K562 (cell line): ENCODE results near the gene ANAPC2. TPM values are rescaled to one million over a fixed set of nuclear protein-coding genes. Genes with fewer than 3 reads are reported as not detected.
A peak's percentile ranks its signal among the peaks of the same experiment; 100 is the strongest.

Experiments used
- CHD2 ChIP-seq: IDR thresholded peaks from 2 replicates; pipeline ENCODE4 v1.6.1; 2011; ENCODE audit warnings: low read depth, low read length
- CREM ChIP-seq: IDR thresholded peaks from 2 replicates; pipeline ENCODE4 v1.6.1; 2014; ENCODE audit warnings: antibody characterized with exemption, low read depth
- EGR1 ChIP-seq: fragments of 450-650 bp; conservative IDR thresholded peaks from 2 replicates; pipeline ENCODE4 v1.6.1; 2017; ENCODE audit warnings: mild to moderate bottlenecking
- EP300 ChIP-seq: IDR thresholded peaks from 2 replicates; pipeline ENCODE4 v1.6.1; 2012; ENCODE audit warnings: low read length, improper control_type of control experiment
- KAT7 ChIP-seq: sonication (generic); formaldehyde crosslinking; IDR thresholded peaks from 2 replicates; pipeline ENCODE4 v1.8.0; 2022; ENCODE audit warnings: missing genetic modification reagents, mild to moderate bottlenecking, borderline replicate concordance
- KDM5B ChIP-seq: fragments of 200-600 bp; sonication (generic); IDR thresholded peaks from 2 replicates; pipeline ENCODE4 v1.6.1; 2012; ENCODE audit warnings: low read depth, mild to moderate bottlenecking, moderate library complexity, low read length, control low read depth, inconsistent platforms; ENCODE audit not compliant: insufficient replicate concordance
- PML ChIP-seq: IDR thresholded peaks from 2 replicates; pipeline ENCODE4 v1.6.1; 2012; ENCODE audit warnings: low read length, inconsistent platforms
- RB1 ChIP-seq: fragments of 450-650 bp; IDR thresholded peaks from 2 replicates; pipeline ENCODE4 v1.6.1; 2017; ENCODE audit warnings: low read depth, mild to moderate bottlenecking
- RBM15 ChIP-seq: fragments of 200-400 bp; formaldehyde crosslinking; IDR thresholded peaks from 2 replicates; pipeline ENCODE4 v1.6.1; 2018; ENCODE audit warnings: mild to moderate bottlenecking, low read length, moderate library complexity; ENCODE audit not compliant: insufficient read depth
- ZFX ChIP-seq: sonication (generic); formaldehyde crosslinking; IDR thresholded peaks from 2 replicates; pipeline ENCODE4 v1.8.0; 2022; ENCODE audit warnings: mild to moderate bottlenecking, missing genetic modification reagents, moderate library complexity
- ZNF184 ChIP-seq: sonication (generic); formaldehyde crosslinking; IDR thresholded peaks from 2 replicates; pipeline ENCODE4 v1.5.0; 2020; ENCODE audit warnings: missing genetic modification reagents
- polyA plus RNA-seq, 8 experiments: library from polyadenylated mRNA; depleted of rRNA in 4 of 8; stranded (reverse) in 5 of 8; unstranded in 3 of 8; fragments of >200 nt; fragmentation: Nextera tagmentation in 2 of 8; fragmentation: Illumina TruSeq in 1 of 8; extraction: Ambion mirVana in 2 of 8; extraction: Trizol in 1 of 8; gene quantifications; 2 replicates each; pipeline versions ENCODE4 v1.2.1 to v1.2.3, GENCODE V29; 2011 to 2014; ENCODE audit warnings: inconsistent platforms in 1 of 8, missing spikeins in 1 of 8
- total RNA-seq, 7 experiments: library from RNA; depleted of rRNA in 6 of 7; stranded (reverse); fragments of >200 nt in 6 of 7; fragmentation: Illumina TruSeq in 2 of 7; extraction: Trizol in 2 of 7; gene quantifications; 2 replicates each; pipeline versions ENCODE4 v1.2.1 to v1.2.3, GENCODE V29; 2011 to 2021; ENCODE audit warnings: low replicate concordance in 1 of 7
- TF ChIP-seq, protein P1 (sequence below): fragments of 150-350 bp; IDR thresholded peaks from 2 replicates; pipeline ENCODE4 v1.6.1; 2014; ENCODE audit warnings: low read depth, mild to moderate bottlenecking, low read length, borderline replicate concordance
- TF ChIP-seq, protein P2 (sequence below), 2 experiments: fragments of 150-350 bp in 1 of 2; IDR thresholded peaks; 2 replicates each; pipeline ENCODE4 v1.6.1; 2012 to 2016; ENCODE audit warnings: low read depth in 2 of 2, low read length in 2 of 2, mild to moderate bottlenecking in 1 of 2, moderate library complexity in 1 of 2
- TF ChIP-seq, protein P3 (sequence below): fragments of 450-650 bp; IDR thresholded peaks from one replicate; pipeline ENCODE4 v1.6.1; 2018; ENCODE audit warnings: mild to moderate bottlenecking, moderate library complexity; ENCODE audit not compliant: partially characterized antibody
- TF ChIP-seq, protein P4 (sequence below): fragments of 150-350 bp; conservative IDR thresholded peaks from 2 replicates; pipeline ENCODE4 v1.6.1; 2014; ENCODE audit warnings: low read length

The ANAPC2 gene
- total and polyA plus RNA-seq, 9 of the 15 experiments (the other 6 are each of a cell fraction or from before 2014, with no cell fraction given) = 0.11 to 56.5 (median 17.1) TPM; not detected in 1

DNA sequence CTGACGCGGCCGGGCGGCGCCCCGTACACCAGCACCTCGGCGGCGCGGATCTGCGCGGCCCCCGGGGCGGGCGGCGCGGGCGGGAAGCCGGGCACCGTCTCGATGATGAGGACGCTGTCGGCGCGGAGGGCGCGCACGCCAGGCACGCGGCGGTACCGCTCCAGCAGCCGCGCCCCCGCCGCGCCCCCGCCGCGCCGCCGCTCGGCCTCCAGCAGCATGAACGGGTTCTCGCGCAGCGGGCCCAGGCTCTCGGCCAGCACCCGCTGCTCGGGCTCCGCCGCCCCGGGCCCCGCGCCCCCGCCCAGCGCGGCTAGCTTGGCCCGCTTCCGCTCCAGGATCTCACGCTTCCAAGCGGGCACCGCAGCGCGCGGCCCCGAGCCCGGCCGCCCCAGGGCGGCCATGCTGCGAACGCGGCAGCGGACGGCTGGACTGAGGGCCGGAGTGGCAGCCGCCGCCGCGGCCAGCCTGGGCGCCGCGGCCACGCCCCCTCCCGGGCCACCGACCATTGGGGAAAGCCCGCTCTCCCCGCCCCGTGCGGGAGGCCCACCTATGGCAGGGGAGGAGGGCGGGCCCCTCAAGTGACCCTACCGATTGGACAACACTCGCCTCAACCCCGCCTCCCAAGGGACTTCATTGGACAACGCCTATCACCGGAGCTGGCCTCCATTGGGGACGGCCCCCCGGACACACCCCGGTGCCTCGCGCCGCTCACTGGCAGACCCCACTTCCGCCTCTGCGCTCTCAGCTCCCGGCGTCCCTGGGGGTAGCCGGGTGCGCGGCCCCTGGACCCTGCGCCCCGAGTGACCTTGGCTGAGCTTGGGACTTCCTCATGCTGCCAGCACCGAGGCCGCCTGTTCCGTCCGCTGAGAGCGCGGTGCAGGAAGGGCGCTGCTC lies 12.2 kb upstream of the ANAPC2 start, which contains the start of gene TPRN (continued):
- TF ChIP-seq, protein P1, sequence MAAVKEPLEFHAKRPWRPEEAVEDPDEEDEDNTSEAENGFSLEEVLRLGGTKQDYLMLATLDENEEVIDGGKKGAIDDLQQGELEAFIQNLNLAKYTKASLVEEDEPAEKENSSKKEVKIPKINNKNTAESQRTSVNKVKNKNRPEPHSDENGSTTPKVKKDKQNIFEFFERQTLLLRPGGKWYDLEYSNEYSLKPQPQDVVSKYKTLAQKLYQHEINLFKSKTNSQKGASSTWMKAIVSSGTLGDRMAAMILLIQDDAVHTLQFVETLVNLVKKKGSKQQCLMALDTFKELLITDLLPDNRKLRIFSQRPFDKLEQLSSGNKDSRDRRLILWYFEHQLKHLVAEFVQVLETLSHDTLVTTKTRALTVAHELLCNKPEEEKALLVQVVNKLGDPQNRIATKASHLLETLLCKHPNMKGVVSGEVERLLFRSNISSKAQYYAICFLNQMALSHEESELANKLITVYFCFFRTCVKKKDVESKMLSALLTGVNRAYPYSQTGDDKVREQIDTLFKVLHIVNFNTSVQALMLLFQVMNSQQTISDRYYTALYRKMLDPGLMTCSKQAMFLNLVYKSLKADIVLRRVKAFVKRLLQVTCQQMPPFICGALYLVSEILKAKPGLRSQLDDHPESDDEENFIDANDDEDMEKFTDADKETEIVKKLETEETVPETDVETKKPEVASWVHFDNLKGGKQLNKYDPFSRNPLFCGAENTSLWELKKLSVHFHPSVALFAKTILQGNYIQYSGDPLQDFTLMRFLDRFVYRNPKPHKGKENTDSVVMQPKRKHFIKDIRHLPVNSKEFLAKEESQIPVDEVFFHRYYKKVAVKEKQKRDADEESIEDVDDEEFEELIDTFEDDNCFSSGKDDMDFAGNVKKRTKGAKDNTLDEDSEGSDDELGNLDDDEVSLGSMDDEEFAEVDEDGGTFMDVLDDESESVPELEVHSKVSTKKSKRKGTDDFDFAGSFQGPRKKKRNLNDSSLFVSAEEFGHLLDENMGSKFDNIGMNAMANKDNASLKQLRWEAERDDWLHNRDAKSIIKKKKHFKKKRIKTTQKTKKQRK = peak; percentile 80; the same call in 1 of the 2 replicates
- TF ChIP-seq KAT7 (CRISPR knock-in tag) (peak; percentile 79; the same call in 1 of the 2 replicates), CREM (peak; percentile 28; the same call in 1 of the 2 replicates), EP300 (no peak), ZNF184 (CRISPR knock-in tag) (no peak), RBM15 (no peak), RB1 (peak; percentile 23), KDM5B (peak; percentile 89), PML (peak; percentile 45; the same call in 1 of the 2 replicates), EGR1 (no peak), ZFX (CRISPR knock-in tag) (peak; percentile 30; the same call in 1 of the 2 replicates), CHD2 (peak; percentile 84)
- TF ChIP-seq, protein P2, sequence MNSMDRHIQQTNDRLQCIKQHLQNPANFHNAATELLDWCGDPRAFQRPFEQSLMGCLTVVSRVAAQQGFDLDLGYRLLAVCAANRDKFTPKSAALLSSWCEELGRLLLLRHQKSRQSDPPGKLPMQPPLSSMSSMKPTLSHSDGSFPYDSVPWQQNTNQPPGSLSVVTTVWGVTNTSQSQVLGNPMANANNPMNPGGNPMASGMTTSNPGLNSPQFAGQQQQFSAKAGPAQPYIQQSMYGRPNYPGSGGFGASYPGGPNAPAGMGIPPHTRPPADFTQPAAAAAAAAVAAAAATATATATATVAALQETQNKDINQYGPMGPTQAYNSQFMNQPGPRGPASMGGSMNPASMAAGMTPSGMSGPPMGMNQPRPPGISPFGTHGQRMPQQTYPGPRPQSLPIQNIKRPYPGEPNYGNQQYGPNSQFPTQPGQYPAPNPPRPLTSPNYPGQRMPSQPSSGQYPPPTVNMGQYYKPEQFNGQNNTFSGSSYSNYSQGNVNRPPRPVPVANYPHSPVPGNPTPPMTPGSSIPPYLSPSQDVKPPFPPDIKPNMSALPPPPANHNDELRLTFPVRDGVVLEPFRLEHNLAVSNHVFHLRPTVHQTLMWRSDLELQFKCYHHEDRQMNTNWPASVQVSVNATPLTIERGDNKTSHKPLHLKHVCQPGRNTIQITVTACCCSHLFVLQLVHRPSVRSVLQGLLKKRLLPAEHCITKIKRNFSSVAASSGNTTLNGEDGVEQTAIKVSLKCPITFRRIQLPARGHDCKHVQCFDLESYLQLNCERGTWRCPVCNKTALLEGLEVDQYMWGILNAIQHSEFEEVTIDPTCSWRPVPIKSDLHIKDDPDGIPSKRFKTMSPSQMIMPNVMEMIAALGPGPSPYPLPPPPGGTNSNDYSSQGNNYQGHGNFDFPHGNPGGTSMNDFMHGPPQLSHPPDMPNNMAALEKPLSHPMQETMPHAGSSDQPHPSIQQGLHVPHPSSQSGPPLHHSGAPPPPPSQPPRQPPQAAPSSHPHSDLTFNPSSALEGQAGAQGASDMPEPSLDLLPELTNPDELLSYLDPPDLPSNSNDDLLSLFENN (IDR thresholded peaks at IDR 0.05; ENCODE audit: low read depth in 2 of 2, low read length in 2 of 2) = peak in 1 of 2 experiments; percentile 40; a peak in 1 of 4 replicates
- TF ChIP-seq, protein P3, sequence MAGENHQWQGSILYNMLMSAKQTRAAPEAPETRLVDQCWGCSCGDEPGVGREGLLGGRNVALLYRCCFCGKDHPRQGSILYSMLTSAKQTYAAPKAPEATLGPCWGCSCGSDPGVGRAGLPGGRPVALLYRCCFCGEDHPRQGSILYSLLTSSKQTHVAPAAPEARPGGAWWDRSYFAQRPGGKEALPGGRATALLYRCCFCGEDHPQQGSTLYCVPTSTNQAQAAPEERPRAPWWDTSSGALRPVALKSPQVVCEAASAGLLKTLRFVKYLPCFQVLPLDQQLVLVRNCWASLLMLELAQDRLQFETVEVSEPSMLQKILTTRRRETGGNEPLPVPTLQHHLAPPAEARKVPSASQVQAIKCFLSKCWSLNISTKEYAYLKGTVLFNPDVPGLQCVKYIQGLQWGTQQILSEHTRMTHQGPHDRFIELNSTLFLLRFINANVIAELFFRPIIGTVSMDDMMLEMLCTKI = no peak
- TF ChIP-seq, protein P4, sequence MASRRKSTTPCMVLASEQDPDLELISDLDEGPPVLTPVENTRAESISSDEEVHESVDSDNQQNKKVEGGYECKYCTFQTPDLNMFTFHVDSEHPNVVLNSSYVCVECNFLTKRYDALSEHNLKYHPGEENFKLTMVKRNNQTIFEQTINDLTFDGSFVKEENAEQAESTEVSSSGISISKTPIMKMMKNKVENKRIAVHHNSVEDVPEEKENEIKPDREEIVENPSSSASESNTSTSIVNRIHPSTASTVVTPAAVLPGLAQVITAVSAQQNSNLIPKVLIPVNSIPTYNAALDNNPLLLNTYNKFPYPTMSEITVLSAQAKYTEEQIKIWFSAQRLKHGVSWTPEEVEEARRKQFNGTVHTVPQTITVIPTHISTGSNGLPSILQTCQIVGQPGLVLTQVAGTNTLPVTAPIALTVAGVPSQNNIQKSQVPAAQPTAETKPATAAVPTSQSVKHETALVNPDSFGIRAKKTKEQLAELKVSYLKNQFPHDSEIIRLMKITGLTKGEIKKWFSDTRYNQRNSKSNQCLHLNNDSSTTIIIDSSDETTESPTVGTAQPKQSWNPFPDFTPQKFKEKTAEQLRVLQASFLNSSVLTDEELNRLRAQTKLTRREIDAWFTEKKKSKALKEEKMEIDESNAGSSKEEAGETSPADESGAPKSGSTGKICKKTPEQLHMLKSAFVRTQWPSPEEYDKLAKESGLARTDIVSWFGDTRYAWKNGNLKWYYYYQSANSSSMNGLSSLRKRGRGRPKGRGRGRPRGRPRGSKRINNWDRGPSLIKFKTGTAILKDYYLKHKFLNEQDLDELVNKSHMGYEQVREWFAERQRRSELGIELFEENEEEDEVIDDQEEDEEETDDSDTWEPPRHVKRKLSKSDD = no peak
